D721Med (cell line): ENCODE measurements around the gene PET100.

ENCODE experiments used
- DNase-seq: peaks from one replicate; pipeline ENCODE4 v3.0.0; 2011; ENCODE audit warnings: low spot score; ENCODE audit not compliant: insufficient read length
- FAIRE-seq: peaks from 2 replicates; lab custom pipeline; 2011; peaks lifted over from hg19 to GRCh38; lab: Jason Lieb, UNC
- CTCF ChIP-seq: IDR thresholded peaks from 2 replicates; pipeline ENCODE4 v1.5.1; 2012; ENCODE audit warnings: mild to moderate bottlenecking, control low read depth; ENCODE audit not compliant: insufficient read depth; ENCODE audit errors: missing control alignments

The PET100 gene

GRCh38 chr19:7674010-7675005 lies 44.7 kb downstream of the PET100 start:
- DNase-seq (no peak), FAIRE-seq (no peak)
- no peak for TF ChIP-seq CTCF

GRCh38 chr19:7676376-7676775 lies 46.8 kb downstream of the PET100 start:
- no peak for TF ChIP-seq CTCF
- no peak for DNase-seq
- FAIRE-seq, result no peak

- DNase-seq (no peak), FAIRE-seq (no peak)
- TF ChIP-seq CTCF, result no peak
These were observed 47.3 kb downstream of the PET100 start, which contains the start of gene MCEMP1 for GRCh38 chr19:7676854-7677253. Gene MCEMP1, plus strand, starts transcription at chr19:7677090. Its CDS starts 31 bp downstream, at chr19:7677121.

GRCh38 chr19:7677669-7678311 lies 48.2 kb downstream of the PET100 start:
- no peak for FAIRE-seq
- no peak for DNase-seq
- TF ChIP-seq CTCF, result no peak

GRCh38 chr19:7678971-7679751 lies 49.6 kb downstream of the PET100 start:
- DNase-seq, result peak; percentile 59
- TF ChIP-seq CTCF, result peak; percentile 64
- no peak for FAIRE-seq

GRCh38 chr19:7679771-7680605 lies 50.4 kb downstream of the PET100 start:
- FAIRE-seq (no peak), DNase-seq (no peak)
- TF ChIP-seq CTCF, result no peak
